Measurements from ENCODE around the gene ZNF106. TPM values are rescaled to one million over a fixed set of nuclear protein-coding genes. Genes with fewer than 3 reads are reported as not detected.

Gene ZNF106
- total and polyA plus RNA-seq, 12 donors, result 5.8 to 77.7 (median 58.4) TPM

DNA sequence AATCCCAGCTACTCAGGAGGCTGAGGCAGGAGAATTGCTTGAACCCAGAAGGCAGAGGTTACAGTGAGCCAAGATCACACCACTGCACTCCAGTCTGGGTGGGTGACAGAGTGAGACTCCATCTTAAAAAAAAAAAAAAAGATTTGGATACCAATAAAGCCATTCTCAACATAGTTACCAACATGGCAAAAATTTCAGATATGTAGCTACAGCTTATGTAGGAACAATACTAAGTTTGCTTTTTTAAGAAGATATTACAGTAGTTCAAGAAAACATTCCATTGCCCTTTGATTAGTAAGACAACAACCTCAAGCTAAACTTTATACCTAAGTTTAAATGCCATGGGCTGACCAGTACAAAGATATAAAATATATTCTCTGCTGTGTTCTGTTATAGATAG lies 34.4 kb downstream of the ZNF106 start:
- Histone ChIP-seq H3K27ac (peak overlapping the region in 3 of 5 donors; percentile 71 to 92 (median 83)), H3K4me3 (peak overlapping the region in 1 of 4 donors; percentile 40), H3K36me3 (replicated peaks in 1 of 2) (peaks cover 0 to 9% of the 10 kb centered on the region in 2 donors), H3K27me3 (no peaks in the 10 kb centered on the region), H3K4me1 (replicated peaks in 1 of 2) (peaks cover 10 to 44% of the 10 kb centered on the region in 2 donors), H3K9me3 (replicated peaks in 1 of 3) (no peaks in the 10 kb centered on the region)
- intact Hi-C loops (cut with DNase I), result no loop called here
- DNase-seq, result no peak
- TF ChIP-seq POLR2A (IDR thresholded peaks at IDR 0.05), result no peak
- no peak for TF ChIP-seq CTCF (IDR thresholded peaks at IDR 0.05)

DNA sequence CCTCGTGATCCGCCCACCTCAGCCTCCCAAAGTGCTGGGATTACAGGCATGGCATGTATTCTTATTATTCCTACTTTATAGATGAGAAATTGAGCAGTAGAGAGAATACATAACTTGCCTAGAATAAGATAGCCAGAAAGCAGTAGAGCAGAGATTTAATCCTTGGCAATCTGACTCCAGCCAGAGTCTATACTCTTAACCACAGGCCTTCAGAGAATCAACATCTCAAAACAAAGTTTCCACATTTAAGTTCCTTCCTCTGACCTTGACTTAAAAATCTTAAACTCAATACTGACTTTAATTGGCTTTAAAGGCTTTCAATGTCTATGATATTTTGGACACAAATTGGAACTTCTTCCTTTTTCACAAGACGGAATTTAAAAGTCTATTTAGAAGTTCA lies 37.1 kb downstream of the ZNF106 start:
- intact Hi-C loops (cut with DNase I), result no loop called here
- H3K27ac ChIP-seq, result no peak overlapping the region
- peaks cover 0 to 32% of the 10 kb centered on the region in 2 donors for H3K36me3 ChIP-seq (replicated peaks in 1 of 2)
- H3K4me3 ChIP-seq, result no peak overlapping the region
- peaks cover 10 to 43% of the 10 kb centered on the region in 2 donors for H3K4me1 ChIP-seq (replicated peaks in 1 of 2)
- no peak for TF ChIP-seq CTCF (IDR thresholded peaks at IDR 0.05)
- TF ChIP-seq POLR2A (IDR thresholded peaks at IDR 0.05), result no peak
- no peaks in the 10 kb centered on the region for H3K9me3 ChIP-seq (replicated peaks in 1 of 3)
- H3K27me3 ChIP-seq, result no peaks in the 10 kb centered on the region
- no peak for DNase-seq
- 92 to 99% (median 93%) methylated on average over 3 of the region's 3 CpGs for WGBS, 4 donors

DNA sequence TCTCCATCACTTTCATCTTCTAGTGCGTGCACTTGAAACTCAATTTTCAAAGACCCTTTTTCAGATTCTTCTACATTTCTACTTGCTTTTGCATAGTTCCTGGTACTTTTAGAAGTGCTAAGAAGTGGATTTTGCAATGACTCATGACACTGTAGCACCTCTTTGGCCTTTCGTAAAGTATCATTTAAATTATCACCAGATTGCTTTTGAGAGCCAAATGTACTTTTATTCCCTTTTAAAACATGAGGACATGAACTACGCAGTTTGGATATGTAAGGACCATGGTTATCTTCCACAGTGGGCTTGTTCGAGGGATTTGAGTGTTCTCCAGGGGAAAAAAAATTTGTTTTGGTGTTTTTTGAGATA lies 40.5 kb downstream of the ZNF106 start:
- Histone ChIP-seq H3K27ac (no peak overlapping the region), H3K9me3 (replicated peaks in 1 of 3) (no peaks in the 10 kb centered on the region), H3K27me3 (no peaks in the 10 kb centered on the region), H3K4me1 (replicated peaks in 1 of 2) (peaks cover 0 to 9% of the 10 kb centered on the region in 2 donors), H3K4me3 (no peak overlapping the region), H3K36me3 (replicated peaks in 1 of 2) (peaks cover 0 to 57% of the 10 kb centered on the region in 2 donors)
- intact Hi-C loops (cut with DNase I), result no loop called here
- no peak for DNase-seq
- no peak for TF ChIP-seq CTCF (IDR thresholded peaks at IDR 0.05)
- TF ChIP-seq POLR2A (IDR thresholded peaks at IDR 0.05), result no peak
- 98 to 99% (median 99%) methylated on average over 4 of the region's 4 CpGs for WGBS, 4 donors

DNA sequence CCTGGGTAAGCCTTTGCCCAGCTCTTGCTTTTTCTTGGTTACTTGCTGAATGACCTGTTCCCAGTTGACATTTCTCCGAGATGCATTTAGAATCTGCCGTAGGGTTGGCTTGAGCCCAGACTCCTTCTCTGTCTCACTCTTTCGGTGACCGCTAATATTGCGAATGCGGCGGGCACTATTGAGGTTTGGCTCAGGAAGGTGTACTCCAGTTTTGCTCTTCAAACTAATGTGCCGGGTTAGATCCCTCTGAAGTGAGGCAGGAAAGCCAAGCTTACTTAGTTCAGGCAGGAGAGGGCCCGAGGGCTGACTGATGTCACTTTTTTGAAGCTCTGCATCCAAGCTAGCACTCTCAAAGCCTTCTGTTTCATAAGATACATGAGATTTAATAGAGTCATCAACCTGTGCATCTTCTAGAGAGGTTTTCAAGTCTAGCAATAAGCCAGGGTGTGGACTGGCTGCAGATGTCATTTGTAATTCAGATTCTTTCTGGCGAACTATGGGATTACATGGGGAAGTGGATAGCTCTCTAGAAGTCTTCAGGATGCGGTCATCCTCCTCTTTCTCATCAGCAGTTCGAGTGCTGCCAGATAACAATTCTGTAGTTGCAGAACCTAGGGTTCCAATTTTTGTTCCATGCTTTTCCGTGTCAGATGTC lies 41.0 kb downstream of the ZNF106 start:
- 96 to 98% (median 98%) methylated on average over 13 of the region's 13 CpGs for WGBS, 4 donors
- Histone ChIP-seq H3K4me1 (replicated peaks in 1 of 2) (peaks cover 0 to 4% of the 10 kb centered on the region in 2 donors), H3K36me3 (replicated peaks in 1 of 2) (peaks cover 0 to 58% of the 10 kb centered on the region in 2 donors), H3K27ac (no peak overlapping the region), H3K4me3 (no peak overlapping the region), H3K9me3 (replicated peaks in 1 of 3) (no peaks in the 10 kb centered on the region), H3K27me3 (no peaks in the 10 kb centered on the region)
- no peak for DNase-seq
- TF ChIP-seq POLR2A (IDR thresholded peaks at IDR 0.05) (no peak), CTCF (IDR thresholded peaks at IDR 0.05) (no peak)
- intact Hi-C loops (cut with DNase I), result no loop called here

Measured in adrenal gland (tissue), 12 donors.